Hematopoietic multipotent progenitor cell treated with erythropoietin and hydrocortisone succinate and interleukin-3 and kit ligand, for 15 days (in vitro differentiated cells): ENCODE measurements around the gene CALD1.

Experiments used
- DNase-seq: peaks from one replicate; pipeline ENCODE4 v3.0.0-alpha.2; 2015; ENCODE audit warnings: low spot score

Gene CALD1

GRCh38 chr7:134761266-134761665 lies 18.2 kb upstream of the CALD1 start:
- no peak for DNase-seq

GRCh38 chr7:134763960-134764359 lies 15.5 kb upstream of the CALD1 start:
- DNase-seq = no peak

GRCh38 chr7:134764365-134764764 lies 15.1 kb upstream of the CALD1 start:
- DNase-seq = no peak

GRCh38 chr7:134766779-134767519 lies 12.5 kb upstream of the CALD1 start:
- no peak for DNase-seq

- DNase-seq = no peak
Measured at GRCh38 chr7:134767520-134768168, 11.8 kb upstream of the CALD1 start.

- DNase-seq = no peak
Measured at GRCh38 chr7:134768243-134768642, 11.2 kb upstream of the CALD1 start.

- DNase-seq = no peak
Measured at GRCh38 chr7:134770676-134771075, 8.8 kb upstream of the CALD1 start.

- no peak for DNase-seq
Measured at GRCh38 chr7:134771111-134771510, 8.3 kb upstream of the CALD1 start.

- no peak for DNase-seq
Measured at GRCh38 chr7:134771889-134772288, 7.5 kb upstream of the CALD1 start.

- no peak for DNase-seq
Measured at GRCh38 chr7:134772401-134772800, 7.0 kb upstream of the CALD1 start.

GRCh38 chr7:134773164-134773563 lies 6.3 kb upstream of the CALD1 start:
- DNase-seq = no peak

GRCh38 chr7:134774119-134774518 lies 5.3 kb upstream of the CALD1 start:
- no peak for DNase-seq

GRCh38 chr7:134777470-134777869 lies 2.0 kb upstream of the CALD1 start:
- DNase-seq = no peak

- no peak for DNase-seq
Measured at GRCh38 chr7:134777908-134778580, 1.4 kb upstream of the CALD1 start.

GRCh38 chr7:134779741-134780065 lies 269 bp downstream of the CALD1 start:
- no peak for DNase-seq

- DNase-seq = no peak
Measured at GRCh38 chr7:134780166-134780828, 863 bp downstream of the CALD1 start.

GRCh38 chr7:134781171-134781570 lies 1.7 kb downstream of the CALD1 start:
- DNase-seq = no peak

GRCh38 chr7:134782121-134782623 lies 2.7 kb downstream of the CALD1 start:
- DNase-seq = no peak

- DNase-seq = no peak
Measured at GRCh38 chr7:134783294-134784069, 4.0 kb downstream of the CALD1 start.

- DNase-seq = no peak
Measured at GRCh38 chr7:134784251-134785049, 5.0 kb downstream of the CALD1 start.

- no peak for DNase-seq
Measured at GRCh38 chr7:134785842-134786241, 6.4 kb downstream of the CALD1 start.
